ENCODE data around the gene RAB5B.

Gene RAB5B

DNA sequence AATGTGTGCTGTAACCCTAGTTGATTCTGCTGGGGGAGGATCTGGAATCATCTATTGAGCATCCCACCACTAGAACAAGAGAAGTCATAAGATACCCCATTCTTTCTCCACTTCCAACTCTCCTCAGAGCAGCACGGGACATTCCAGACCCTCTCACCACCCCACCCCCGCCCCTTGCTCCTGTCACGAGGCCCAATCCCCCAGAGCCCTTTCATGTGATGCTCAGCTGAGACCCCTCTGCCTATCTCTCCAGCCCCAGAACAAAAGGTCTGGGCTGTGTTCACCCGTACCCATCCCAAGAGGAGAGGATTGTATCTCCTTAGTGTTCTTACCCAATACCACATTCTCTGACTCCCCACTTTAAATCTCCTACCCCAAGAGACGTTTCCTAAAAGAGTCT is 8.6 kb upstream of the RAB5B start:
- no peak for TF ChIP-seq ZNF785 (tag by site-specific recombination; IDR thresholded peaks at IDR 0.05)
- Histone ChIP-seq H3K9me3 (ENCODE audit: control insufficient read depth, insufficient read depth, low read depth, low read length) (no peaks in the 10 kb centered on the region), H3K36me3 (ENCODE audit: control insufficient read depth in 2 of 2, insufficient read depth in 1 of 2, low read length in 2 of 2) (peaks cover 10 to 25% of the 10 kb centered on the region in 2 experiments), H3K4me1 (ENCODE audit: control insufficient read depth, insufficient read depth, low read length) (peaks cover 5% of the 10 kb centered on the region), H3K4me3 (ENCODE audit: low read depth, low read length) (no peak overlapping the region), H3K27ac (ENCODE audit: extremely low read depth, low read depth, low read length) (no peak overlapping the region)
- ChIA-PET POLR2A (interaction anchor here (0.7 kb wide), 1 partner anchor 141 kb away, joined by 4 read pairs; no protein-coding TSS in a partner anchor), CTCF (no interaction called here)

DNA sequence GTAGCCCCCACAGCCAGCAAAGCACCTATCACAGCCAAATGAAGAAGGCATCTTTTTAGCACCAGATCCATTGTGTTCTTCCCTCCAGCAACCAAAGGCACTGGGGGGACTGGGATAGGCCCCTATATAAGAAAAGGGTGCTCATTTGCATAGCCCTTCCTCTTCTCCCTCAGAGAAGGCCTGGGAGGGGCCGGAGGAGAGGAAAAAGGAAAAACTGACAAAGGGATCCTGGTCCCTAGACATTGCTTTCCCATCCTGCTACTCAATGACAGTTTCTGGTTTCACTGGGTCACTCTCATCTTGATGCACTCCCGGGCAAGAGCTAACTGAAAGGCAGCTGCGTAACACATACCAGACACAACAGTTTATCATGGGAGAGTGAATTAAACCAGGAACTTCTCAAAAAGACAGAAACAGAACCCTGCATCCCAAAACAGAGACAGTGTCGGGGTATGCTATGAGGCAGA is 7.9 kb upstream of the RAB5B start, which contains the start of gene PMEL:
Gene PMEL (minus strand): TSS at position 102 of the 467 bp plus-strand sequence. CDS start 31 bp downstream, at position 71.
- TF ChIP-seq ZNF311 (tag by site-specific recombination; IDR thresholded peaks at IDR 0.05; ENCODE audit: borderline replicate concordance) (no peak), ZBTB20 (tag by site-specific recombination; IDR thresholded peaks at IDR 0.05) (no peak; the same call in 1 of the 2 replicates), ZNF248 (tag by site-specific recombination; IDR thresholded peaks at IDR 0.05) (no peak), PRDM1 (tag by site-specific recombination; IDR thresholded peaks at IDR 0.05) (peak; percentile 77), ZBTB48 (tag by site-specific recombination; IDR thresholded peaks at IDR 0.05) (peak; percentile 88), ZNF660 (tag by site-specific recombination; IDR thresholded peaks at IDR 0.05) (peak; percentile 57; the same call in 1 of the 2 replicates), ZNF600 (tag by site-specific recombination; IDR thresholded peaks at IDR 0.05) (peak; percentile 36; the same call in 1 of the 2 replicates), ZBTB17 (tag by site-specific recombination; IDR thresholded peaks at IDR 0.05) (peak; percentile 44; the same call in 1 of the 2 replicates)
- TF ChIP-seq, protein P1, sequence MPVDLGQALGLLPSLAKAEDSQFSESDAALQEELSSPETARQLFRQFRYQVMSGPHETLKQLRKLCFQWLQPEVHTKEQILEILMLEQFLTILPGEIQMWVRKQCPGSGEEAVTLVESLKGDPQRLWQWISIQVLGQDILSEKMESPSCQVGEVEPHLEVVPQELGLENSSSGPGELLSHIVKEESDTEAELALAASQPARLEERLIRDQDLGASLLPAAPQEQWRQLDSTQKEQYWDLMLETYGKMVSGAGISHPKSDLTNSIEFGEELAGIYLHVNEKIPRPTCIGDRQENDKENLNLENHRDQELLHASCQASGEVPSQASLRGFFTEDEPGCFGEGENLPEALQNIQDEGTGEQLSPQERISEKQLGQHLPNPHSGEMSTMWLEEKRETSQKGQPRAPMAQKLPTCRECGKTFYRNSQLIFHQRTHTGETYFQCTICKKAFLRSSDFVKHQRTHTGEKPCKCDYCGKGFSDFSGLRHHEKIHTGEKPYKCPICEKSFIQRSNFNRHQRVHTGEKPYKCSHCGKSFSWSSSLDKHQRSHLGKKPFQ (tag by site-specific recombination; IDR thresholded peaks at IDR 0.05), result peak; percentile 46
- TF ChIP-seq, protein P2, sequence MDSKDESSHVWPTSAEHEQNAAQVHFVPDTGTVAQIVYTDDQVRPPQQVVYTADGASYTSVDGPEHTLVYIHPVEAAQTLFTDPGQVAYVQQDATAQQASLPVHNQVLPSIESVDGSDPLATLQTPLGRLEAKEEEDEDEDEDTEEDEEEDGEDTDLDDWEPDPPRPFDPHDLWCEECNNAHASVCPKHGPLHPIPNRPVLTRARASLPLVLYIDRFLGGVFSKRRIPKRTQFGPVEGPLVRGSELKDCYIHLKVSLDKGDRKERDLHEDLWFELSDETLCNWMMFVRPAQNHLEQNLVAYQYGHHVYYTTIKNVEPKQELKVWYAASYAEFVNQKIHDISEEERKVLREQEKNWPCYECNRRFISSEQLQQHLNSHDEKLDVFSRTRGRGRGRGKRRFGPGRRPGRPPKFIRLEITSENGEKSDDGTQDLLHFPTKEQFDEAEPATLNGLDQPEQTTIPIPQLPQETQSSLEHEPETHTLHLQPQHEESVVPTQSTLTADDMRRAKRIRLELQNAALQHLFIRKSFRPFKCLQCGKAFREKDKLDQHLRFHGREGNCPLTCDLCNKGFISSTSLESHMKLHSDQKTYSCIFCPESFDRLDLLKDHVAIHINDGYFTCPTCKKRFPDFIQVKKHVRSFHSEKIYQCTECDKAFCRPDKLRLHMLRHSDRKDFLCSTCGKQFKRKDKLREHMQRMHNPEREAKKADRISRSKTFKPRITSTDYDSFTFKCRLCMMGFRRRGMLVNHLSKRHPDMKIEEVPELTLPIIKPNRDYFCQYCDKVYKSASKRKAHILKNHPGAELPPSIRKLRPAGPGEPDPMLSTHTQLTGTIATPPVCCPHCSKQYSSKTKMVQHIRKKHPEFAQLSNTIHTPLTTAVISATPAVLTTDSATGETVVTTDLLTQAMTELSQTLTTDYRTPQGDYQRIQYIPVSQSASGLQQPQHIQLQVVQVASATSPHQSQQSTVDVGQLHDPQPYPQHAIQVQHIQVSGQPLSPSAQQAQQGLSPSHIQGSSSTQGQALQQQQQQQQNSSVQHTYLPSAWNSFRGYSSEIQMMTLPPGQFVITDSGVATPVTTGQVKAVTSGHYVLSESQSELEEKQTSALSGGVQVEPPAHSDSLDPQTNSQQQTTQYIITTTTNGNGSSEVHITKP (tag by site-specific recombination; IDR thresholded peaks at IDR 0.05), result 0 out of 2 replicates have a peak, but pooled peaks have one; percentile 2
- TF ChIP-seq, protein P3, sequence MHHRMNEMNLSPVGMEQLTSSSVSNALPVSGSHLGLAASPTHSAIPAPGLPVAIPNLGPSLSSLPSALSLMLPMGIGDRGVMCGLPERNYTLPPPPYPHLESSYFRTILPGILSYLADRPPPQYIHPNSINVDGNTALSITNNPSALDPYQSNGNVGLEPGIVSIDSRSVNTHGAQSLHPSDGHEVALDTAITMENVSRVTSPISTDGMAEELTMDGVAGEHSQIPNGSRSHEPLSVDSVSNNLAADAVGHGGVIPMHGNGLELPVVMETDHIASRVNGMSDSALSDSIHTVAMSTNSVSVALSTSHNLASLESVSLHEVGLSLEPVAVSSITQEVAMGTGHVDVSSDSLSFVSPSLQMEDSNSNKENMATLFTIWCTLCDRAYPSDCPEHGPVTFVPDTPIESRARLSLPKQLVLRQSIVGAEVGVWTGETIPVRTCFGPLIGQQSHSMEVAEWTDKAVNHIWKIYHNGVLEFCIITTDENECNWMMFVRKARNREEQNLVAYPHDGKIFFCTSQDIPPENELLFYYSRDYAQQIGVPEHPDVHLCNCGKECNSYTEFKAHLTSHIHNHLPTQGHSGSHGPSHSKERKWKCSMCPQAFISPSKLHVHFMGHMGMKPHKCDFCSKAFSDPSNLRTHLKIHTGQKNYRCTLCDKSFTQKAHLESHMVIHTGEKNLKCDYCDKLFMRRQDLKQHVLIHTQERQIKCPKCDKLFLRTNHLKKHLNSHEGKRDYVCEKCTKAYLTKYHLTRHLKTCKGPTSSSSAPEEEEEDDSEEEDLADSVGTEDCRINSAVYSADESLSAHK (tag by site-specific recombination; IDR thresholded peaks at IDR 0.05), result peak; percentile 79; the same call in 1 of the 2 replicates
- TF ChIP-seq, protein P4, sequence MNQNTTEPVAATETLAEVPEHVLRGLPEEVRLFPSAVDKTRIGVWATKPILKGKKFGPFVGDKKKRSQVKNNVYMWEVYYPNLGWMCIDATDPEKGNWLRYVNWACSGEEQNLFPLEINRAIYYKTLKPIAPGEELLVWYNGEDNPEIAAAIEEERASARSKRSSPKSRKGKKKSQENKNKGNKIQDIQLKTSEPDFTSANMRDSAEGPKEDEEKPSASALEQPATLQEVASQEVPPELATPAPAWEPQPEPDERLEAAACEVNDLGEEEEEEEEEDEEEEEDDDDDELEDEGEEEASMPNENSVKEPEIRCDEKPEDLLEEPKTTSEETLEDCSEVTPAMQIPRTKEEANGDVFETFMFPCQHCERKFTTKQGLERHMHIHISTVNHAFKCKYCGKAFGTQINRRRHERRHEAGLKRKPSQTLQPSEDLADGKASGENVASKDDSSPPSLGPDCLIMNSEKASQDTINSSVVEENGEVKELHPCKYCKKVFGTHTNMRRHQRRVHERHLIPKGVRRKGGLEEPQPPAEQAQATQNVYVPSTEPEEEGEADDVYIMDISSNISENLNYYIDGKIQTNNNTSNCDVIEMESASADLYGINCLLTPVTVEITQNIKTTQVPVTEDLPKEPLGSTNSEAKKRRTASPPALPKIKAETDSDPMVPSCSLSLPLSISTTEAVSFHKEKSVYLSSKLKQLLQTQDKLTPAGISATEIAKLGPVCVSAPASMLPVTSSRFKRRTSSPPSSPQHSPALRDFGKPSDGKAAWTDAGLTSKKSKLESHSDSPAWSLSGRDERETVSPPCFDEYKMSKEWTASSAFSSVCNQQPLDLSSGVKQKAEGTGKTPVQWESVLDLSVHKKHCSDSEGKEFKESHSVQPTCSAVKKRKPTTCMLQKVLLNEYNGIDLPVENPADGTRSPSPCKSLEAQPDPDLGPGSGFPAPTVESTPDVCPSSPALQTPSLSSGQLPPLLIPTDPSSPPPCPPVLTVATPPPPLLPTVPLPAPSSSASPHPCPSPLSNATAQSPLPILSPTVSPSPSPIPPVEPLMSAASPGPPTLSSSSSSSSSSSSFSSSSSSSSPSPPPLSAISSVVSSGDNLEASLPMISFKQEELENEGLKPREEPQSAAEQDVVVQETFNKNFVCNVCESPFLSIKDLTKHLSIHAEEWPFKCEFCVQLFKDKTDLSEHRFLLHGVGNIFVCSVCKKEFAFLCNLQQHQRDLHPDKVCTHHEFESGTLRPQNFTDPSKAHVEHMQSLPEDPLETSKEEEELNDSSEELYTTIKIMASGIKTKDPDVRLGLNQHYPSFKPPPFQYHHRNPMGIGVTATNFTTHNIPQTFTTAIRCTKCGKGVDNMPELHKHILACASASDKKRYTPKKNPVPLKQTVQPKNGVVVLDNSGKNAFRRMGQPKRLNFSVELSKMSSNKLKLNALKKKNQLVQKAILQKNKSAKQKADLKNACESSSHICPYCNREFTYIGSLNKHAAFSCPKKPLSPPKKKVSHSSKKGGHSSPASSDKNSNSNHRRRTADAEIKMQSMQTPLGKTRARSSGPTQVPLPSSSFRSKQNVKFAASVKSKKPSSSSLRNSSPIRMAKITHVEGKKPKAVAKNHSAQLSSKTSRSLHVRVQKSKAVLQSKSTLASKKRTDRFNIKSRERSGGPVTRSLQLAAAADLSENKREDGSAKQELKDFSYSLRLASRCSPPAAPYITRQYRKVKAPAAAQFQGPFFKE (tag by site-specific recombination; IDR thresholded peaks at IDR 0.05; ENCODE audit: borderline replicate concordance), result no peak
- TF ChIP-seq, protein P5, sequence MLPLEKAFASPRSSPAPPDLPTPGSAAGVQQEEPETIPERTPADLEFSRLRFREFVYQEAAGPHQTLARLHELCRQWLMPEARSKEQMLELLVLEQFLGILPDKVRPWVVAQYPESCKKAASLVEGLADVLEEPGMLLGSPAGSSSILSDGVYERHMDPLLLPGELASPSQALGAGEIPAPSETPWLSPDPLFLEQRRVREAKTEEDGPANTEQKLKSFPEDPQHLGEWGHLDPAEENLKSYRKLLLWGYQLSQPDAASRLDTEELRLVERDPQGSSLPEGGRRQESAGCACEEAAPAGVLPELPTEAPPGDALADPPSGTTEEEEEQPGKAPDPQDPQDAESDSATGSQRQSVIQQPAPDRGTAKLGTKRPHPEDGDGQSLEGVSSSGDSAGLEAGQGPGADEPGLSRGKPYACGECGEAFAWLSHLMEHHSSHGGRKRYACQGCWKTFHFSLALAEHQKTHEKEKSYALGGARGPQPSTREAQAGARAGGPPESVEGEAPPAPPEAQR (tag by site-specific recombination; IDR thresholded peaks at IDR 0.05), result no peak
- ChIA-PET CTCF (no interaction called here), POLR2A (interaction anchor here (0.6 kb wide), 1 partner anchor 137 kb away, joined by 4 read pairs; the partner anchor contains the start of gene DNAJC14)
- peaks cover 5% of the 10 kb centered on the region for H3K4me1 ChIP-seq (ENCODE audit: control insufficient read depth, insufficient read depth, low read length)
- peak within 1 kb of the TSS; percentile 89 for H3K4me3 ChIP-seq (ENCODE audit: low read depth, low read length)
- peak within 1 kb of the TSS; percentile 83 for H3K27ac ChIP-seq (ENCODE audit: extremely low read depth, low read depth, low read length)
- H3K9me3 ChIP-seq (ENCODE audit: control insufficient read depth, insufficient read depth, low read depth, low read length), result no peaks in the 10 kb centered on the region
- peaks cover 10 to 33% of the 10 kb centered on the region in 2 experiments for H3K36me3 ChIP-seq (ENCODE audit: control insufficient read depth in 2 of 2, insufficient read depth in 1 of 2, low read length in 2 of 2)
